Uterus (tissue), 2 donors: ENCODE measurements around the gene KRT74.

Source experiments
- POLR2A ChIP-seq, 2 donors: fragments of 450-650 bp; IDR thresholded peaks; one replicate each; pipeline ENCODE4 v1.6.1; 2016; ENCODE audit warnings: antibody characterized with exemption in 2 of 2, mild to moderate bottlenecking in 1 of 2, moderate library complexity in 1 of 2
- TF ChIP-seq, protein P1 (sequence below), 4 experiments: fragments of 200-600 bp in 2 of 4; fragments of 450-650 bp in 2 of 4; sonication (generic) in 2 of 4; IDR thresholded peaks; one replicate each; pipeline ENCODE4 v1.5.1; 2016 to 2019; ENCODE audit warnings: antibody characterized with exemption in 4 of 4, mild to moderate bottlenecking in 2 of 4, moderate library complexity in 1 of 4

DNA sequence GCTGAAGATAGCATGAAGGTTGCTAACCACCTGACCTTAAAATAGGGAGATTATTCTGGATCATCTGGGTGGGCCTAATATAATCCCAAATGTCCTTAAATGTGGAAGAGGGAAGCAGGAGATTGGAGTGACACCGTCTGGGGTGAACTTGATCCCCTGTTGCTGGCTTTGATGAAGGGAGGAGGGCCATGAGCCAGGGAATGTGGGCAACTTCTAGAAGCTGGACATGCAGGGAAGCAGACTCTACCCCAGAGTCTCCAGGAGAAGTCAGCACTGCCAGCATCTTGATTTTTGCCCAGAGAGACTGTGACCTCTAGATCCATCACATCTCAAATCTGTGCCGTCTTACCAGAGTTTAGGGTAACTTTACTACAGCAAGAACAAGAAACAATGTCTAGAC, 44.2 kb downstream of the KRT74 start:
- TF ChIP-seq, protein P1, sequence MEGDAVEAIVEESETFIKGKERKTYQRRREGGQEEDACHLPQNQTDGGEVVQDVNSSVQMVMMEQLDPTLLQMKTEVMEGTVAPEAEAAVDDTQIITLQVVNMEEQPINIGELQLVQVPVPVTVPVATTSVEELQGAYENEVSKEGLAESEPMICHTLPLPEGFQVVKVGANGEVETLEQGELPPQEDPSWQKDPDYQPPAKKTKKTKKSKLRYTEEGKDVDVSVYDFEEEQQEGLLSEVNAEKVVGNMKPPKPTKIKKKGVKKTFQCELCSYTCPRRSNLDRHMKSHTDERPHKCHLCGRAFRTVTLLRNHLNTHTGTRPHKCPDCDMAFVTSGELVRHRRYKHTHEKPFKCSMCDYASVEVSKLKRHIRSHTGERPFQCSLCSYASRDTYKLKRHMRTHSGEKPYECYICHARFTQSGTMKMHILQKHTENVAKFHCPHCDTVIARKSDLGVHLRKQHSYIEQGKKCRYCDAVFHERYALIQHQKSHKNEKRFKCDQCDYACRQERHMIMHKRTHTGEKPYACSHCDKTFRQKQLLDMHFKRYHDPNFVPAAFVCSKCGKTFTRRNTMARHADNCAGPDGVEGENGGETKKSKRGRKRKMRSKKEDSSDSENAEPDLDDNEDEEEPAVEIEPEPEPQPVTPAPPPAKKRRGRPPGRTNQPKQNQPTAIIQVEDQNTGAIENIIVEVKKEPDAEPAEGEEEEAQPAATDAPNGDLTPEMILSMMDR (IDR thresholded peaks at IDR 0.05) = no peak
- no peak for TF ChIP-seq POLR2A (IDR thresholded peaks at IDR 0.05)
